Muscle layer of duodenum (tissue), 2 donors: ENCODE results near the gene ABAT.

Experiments
- H3K27ac ChIP-seq: one replicate; pipeline ENCODE4 v1.7.0; 2013; ENCODE audit warnings: mild to moderate bottlenecking, low read length
- H3K27me3 ChIP-seq: one replicate; pipeline ENCODE4 v1.7.0; 2013; ENCODE audit warnings: low read depth, mild to moderate bottlenecking, control low read depth, low read length
- H3K36me3 ChIP-seq, 2 donors: one replicate each; pipeline ENCODE4 v1.7.0; 2013; ENCODE audit warnings: low read length in 2 of 2, control low read depth in 1 of 2, mild to moderate bottlenecking in 1 of 2; ENCODE audit not compliant: insufficient read depth in 2 of 2, control insufficient read depth in 1 of 2
- H3K4me1 ChIP-seq, 2 donors: one replicate each; pipeline ENCODE4 v1.7.0; 2013; ENCODE audit warnings: low read length in 2 of 2, mild to moderate bottlenecking in 2 of 2, control low read depth in 1 of 2, moderate library complexity in 1 of 2; ENCODE audit not compliant: insufficient read depth in 2 of 2, control insufficient read depth in 1 of 2
- H3K4me3 ChIP-seq, 2 donors: one replicate each; pipeline ENCODE4 v1.7.0; 2013; ENCODE audit warnings: low read length in 2 of 2, low read depth in 1 of 2, mild to moderate bottlenecking in 1 of 2
- H3K9me3 ChIP-seq, 2 donors: one replicate each; pipeline ENCODE4 v1.7.0; 2013; ENCODE audit warnings: low read length in 2 of 2, control low read depth in 1 of 2, mild to moderate bottlenecking in 1 of 2; ENCODE audit not compliant: control insufficient read depth in 1 of 2
- donor health status: healthy.

The ABAT gene

DNA sequence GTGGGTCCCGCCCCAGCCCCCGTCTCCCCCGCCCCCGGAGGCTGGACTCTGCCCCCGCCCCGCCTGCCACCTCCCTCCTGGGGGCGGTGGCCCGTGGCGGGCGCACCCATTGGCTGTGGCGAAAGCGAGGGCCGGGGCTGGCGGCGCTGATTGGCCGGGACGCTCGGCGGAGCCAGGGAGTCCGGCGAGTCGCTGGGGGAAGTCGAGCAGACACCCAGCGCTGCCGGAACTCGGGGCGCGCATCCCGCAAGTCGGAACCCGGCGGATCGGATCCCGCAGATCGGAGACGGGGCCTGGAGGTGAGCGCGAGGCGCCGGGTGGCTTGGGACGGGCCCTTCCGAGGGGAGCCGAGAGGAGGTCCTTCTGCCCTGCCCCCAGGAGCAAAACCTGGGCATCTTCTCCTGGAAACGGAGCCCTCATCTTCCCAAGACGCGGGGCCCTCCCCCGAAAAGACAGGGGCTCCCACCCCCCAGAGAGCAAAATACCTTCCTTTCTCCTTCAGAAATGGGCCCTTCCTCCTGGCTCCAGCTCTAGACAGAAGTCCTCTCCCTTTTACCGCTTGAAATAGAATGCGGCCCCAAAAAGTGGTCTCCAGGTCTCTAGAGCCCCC is at the start of gene ABAT:
Gene ABAT (plus strand): TSS at position 205 of the 610 bp plus-strand sequence. CDS start 61,123 bp downstream, outside the sequence.
- Histone ChIP-seq H3K4me3 (peak within 1 kb of the TSS; percentile 73 to 78), H3K4me1 (peaks cover 6 to 8% of the 10 kb centered on the region in 2 donors), H3K27ac (no peak within 1 kb of the TSS), H3K9me3 (peaks cover 0 to under 1% of the 10 kb centered on the region in 2 donors), H3K27me3 (no peaks in the 10 kb centered on the region), H3K36me3 (peaks cover 3 to 4% of the 10 kb centered on the region in 2 donors)

DNA sequence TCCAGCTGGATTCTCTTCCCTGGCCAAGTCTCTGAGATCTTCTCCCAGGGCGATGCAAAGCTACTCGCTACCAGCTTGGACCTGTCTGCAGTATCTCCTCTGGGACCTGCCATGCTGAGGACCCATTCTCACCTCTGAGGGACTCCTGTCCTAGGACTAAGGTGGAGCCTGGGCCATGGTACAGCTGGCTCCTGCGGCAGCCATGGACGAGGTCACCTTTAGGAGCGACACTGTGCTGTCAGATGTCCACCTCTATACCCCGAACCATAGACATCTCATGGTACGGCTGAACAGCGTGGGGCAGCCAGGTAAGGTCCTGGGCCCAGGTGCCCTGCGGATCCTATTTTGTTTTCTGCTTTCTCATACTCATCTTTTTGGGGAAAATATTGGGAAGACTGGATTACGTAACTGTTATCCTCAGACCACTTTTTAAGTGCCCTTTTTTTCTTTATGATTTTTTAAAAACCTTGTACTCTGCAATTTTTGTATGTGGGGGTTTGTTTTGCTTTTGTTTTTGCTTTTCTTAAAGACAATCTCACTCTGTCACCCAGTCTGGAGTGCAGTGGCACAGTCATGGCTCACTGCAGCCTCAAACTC is 48.8 kb upstream of the ABAT start:
- peaks cover 0 to 17% of the 10 kb centered on the region in 2 donors for H3K4me1 ChIP-seq
- no peak overlapping the region for H3K27ac ChIP-seq
- H3K36me3 ChIP-seq, result peaks cover 45 to 50% of the 10 kb centered on the region in 2 donors
- no peaks in the 10 kb centered on the region for H3K9me3 ChIP-seq
- H3K4me3 ChIP-seq, result no peak overlapping the region
- H3K27me3 ChIP-seq, result no peaks in the 10 kb centered on the region

DNA sequence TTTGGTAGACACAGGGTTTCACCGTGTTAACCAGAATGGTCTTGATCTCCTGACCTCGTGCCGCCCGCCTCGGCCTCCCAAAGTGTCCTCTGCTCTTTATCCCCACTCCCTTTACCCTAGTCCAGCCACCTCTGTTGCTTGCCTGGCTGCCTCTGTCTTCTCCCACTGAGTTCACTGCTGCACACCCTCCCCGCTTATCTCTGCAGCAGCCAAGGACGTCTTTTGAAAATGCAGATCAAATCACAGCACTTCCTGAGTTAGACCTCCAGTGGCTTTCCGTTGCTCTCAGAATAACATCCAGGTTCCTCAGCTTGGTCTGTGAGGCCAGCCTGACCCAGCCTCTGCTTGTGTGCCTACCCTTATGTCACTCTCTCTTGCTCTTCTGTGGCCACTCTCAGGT is 47.5 kb upstream of the ABAT start:
- Histone ChIP-seq H3K9me3 (no peaks in the 10 kb centered on the region), H3K4me1 (peaks cover 0 to 17% of the 10 kb centered on the region in 2 donors), H3K27me3 (no peaks in the 10 kb centered on the region), H3K27ac (no peak overlapping the region), H3K4me3 (no peak overlapping the region), H3K36me3 (peaks cover 48 to 61% of the 10 kb centered on the region in 2 donors)

DNA sequence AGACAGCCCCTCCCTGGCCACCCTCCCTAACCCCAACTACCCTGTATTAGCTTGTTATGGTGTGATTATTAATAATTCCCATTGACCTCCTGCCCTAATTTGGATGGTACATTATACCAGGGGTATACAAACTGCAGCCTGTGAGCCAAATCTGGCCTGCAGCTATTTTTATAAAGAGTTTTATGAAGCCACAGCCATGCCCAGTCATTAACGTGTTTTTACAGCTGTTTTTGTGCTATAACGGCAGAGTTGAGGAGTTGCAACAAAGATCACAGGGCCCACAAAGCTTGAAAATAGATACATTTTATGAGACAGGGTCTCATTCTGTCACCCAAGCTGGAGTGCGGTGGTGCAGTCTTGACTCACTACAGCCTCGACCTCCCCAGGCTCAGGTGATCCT is 47.0 kb upstream of the ABAT start:
- H3K4me1 ChIP-seq, result peaks cover 0 to 13% of the 10 kb centered on the region in 2 donors
- peaks cover 48 to 66% of the 10 kb centered on the region in 2 donors for H3K36me3 ChIP-seq
- H3K27ac ChIP-seq, result no peak overlapping the region
- no peaks in the 10 kb centered on the region for H3K27me3 ChIP-seq
- H3K4me3 ChIP-seq, result no peak overlapping the region
- H3K9me3 ChIP-seq, result no peaks in the 10 kb centered on the region

DNA sequence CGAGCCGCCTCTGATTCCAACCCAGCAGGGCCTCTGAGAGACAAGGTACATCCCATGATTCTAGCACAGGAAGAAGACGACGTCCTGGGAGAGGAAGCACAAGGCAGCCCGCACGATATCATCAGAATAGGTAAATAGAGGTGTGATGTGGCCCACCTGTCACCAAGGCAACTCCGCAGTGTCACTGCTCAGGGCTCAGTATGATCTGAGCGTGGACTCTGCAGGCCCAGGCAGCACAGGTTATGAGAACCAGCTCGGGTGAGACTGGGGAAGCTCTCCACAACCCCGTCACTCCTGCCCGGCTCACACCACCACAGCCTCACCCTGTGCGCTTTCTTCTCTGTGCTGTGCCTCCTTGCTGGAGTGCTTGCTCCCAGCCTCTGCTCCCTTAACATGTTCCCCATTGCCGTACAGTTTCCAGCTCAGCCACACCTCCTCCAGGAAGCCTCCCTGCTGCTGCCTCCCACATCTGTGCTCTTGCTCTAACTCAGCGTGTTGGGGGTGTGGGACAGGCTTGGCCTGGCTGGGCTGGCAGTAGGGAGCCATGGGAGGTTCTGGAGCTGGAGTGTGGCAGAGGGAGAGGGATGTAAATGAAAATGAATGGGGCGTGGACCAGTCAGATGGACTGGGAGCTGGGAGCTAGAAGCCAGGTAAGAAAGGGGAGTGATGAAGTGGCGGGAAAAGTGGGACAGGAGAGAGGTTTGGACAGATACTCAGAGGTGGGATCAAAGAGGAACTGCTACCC is 45.3 kb upstream of the ABAT start:
- Histone ChIP-seq H3K36me3 (peaks cover 52 to 74% of the 10 kb centered on the region in 2 donors), H3K9me3 (no peaks in the 10 kb centered on the region), H3K4me1 (no peaks in the 10 kb centered on the region), H3K27ac (no peak overlapping the region), H3K27me3 (no peaks in the 10 kb centered on the region), H3K4me3 (no peak overlapping the region)

DNA sequence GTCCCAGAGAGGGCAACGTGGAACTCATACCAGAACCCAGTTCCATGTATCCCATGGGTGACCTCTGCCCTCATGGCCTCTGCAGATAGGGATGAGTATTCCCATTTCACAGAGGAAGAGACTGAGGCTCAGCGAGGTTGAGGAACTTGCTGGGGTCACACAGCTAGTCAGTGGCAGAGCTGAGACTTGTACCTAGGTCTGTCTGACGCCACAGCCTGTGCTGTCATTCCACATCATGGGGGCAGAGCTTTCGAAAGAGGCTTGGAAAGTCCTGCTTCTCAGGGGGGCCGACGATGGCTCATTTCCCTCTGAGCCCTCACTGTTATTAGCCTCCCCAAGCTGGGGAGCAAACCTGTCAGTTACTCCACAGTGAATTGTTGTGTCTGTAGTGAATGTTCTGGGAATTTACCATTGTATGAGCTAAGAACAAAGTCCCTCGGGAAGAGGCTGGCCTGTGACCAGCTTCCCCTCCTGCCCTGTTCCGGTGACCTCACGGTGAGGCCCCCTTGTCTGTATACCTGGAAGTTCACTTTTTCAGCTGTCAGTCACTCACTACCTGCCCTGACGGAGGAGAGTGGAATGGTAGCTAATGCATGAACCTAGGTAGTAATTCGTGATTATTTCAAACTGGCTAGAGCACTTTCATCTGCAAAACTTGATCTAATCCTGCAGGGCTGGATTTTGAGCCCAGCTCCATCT is 44.0 kb upstream of the ABAT start:
- Histone ChIP-seq H3K9me3 (no peaks in the 10 kb centered on the region), H3K27me3 (no peaks in the 10 kb centered on the region), H3K27ac (no peak overlapping the region), H3K4me1 (no peaks in the 10 kb centered on the region), H3K4me3 (no peak overlapping the region), H3K36me3 (peaks cover 55 to 82% of the 10 kb centered on the region in 2 donors)

DNA sequence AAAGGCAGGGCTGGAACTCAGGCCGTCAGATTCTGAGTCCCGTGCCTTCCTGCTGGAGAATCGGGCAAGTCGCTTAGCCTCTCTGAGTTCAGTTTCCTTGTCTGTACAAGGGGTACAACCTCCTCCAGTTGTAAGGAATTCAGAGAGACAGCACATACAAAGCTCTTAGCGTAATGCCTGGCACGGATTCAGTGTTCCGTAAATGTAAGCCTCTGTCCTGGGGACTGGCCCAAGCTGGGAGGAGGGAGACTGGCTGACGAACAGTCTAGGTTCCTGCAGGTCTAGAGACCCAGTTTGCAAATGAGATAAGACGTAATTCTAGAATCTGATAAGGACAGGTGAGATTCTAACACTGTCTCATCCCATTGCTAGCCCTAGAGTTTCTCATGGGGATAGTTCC is 43.0 kb upstream of the ABAT start:
- H3K36me3 ChIP-seq, result peaks cover 54 to 80% of the 10 kb centered on the region in 2 donors

DNA sequence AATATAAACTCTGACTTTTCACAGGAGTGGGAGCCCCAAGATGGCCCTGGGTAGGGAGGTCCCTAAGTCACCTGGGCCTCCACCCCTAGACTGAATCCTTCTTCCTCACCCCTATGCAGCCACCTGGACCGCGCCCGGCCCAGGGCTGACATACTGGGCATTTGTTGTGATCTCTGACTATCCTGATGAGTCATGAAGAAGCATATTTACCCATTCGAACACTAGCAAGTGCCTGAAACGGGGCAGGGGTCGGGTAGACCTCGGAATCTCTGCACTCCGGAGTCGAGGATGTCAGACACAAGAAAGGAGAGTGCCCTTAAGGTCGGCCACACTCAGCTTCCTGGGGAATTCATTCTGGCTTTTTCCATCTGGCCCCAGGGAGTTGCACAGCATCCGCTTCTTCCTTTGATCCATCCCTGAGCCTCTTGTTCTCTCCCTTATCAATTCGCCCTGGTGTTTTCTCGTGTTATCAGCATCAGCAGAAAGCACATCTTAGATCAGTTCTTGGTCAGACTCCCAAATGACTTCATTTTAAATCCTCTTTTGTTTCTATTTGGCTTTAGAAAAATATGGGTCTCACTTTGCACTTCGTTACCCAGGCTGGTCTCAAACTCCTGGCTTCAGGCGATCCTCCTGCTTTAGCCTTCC is 42.5 kb upstream of the ABAT start:
- H3K36me3 ChIP-seq, result peaks cover 58 to 77% of the 10 kb centered on the region in 2 donors
- H3K4me3 ChIP-seq, result no peak overlapping the region
- H3K9me3 ChIP-seq, result no peaks in the 10 kb centered on the region
- H3K27ac ChIP-seq, result peak overlapping the region; percentile 53
- no peaks in the 10 kb centered on the region for H3K4me1 ChIP-seq
- no peaks in the 10 kb centered on the region for H3K27me3 ChIP-seq

More for the DNA sequence above, 43.0 kb upstream of the ABAT start:
- Histone ChIP-seq H3K4me3 (no peak overlapping the region), H3K4me1 (no peaks in the 10 kb centered on the region), H3K27ac (peak overlapping the region; percentile 53), H3K9me3 (no peaks in the 10 kb centered on the region), H3K27me3 (no peaks in the 10 kb centered on the region)

DNA sequence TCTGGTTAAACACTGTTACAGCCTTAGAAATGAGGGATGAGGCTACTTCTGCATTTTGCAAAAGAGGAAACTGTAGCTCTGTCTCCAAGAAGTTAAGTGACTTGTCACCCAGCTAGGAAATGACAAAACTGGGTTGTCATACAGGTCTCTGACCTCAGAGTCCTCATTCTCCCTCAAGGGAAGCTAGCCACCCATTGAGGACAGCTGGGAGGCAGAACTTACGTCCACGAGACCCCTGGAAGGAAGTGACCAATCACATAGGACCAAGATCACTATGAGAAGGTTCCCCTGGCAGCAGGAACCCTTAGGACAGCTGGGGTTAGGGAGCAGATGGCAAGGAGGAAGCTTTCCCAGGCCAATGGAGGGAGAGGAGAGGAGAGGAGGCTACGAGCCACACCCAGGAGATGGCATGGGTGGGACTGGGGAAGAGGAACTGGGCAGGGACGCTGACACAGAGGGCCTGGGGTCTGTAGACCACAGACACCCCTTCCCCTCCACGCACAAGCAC is 41.7 kb upstream of the ABAT start:
- Histone ChIP-seq H3K4me1 (no peaks in the 10 kb centered on the region), H3K27me3 (no peaks in the 10 kb centered on the region), H3K27ac (peak overlapping the region; percentile 56), H3K9me3 (no peaks in the 10 kb centered on the region), H3K36me3 (peaks cover 53 to 76% of the 10 kb centered on the region in 2 donors), H3K4me3 (no peak overlapping the region)

DNA sequence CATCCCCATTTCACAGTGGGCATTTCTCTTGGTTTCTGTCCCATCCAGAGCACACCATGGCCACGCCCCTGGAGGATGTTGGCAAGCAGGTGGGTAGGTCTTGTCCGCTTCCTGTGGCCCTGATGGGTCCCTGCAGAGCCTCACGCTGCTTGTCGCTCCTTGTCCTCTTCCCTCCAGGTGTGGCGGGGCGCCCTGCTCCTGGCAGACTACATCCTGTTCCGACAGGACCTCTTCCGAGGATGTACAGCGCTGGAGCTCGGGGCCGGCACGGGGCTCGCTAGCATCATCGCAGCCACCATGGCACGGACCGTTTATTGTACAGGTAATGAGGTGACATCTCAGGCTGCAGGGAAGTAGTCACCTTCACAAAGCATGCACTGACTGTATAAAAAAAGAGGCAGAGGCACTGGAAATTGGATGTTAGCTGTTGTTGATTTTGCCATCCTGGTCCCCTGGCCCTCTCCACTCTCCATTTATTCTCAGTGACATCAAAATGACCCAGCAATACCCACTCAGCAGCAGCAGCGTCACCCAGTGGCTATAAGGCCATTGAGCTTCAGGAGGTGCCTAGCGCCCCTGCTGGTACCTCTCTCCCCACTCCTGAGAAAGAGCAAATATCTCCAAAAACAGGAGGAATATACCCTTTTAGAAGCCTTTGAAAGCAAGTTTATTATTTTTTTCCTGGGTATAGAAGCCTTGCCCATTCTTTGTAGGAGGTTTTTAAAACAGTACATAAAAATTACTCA is 39.3 kb upstream of the ABAT start:
- no peaks in the 10 kb centered on the region for H3K27me3 ChIP-seq
- H3K9me3 ChIP-seq, result no peaks in the 10 kb centered on the region
- no peaks in the 10 kb centered on the region for H3K4me1 ChIP-seq
- H3K27ac ChIP-seq, result no peak overlapping the region
- no peak overlapping the region for H3K4me3 ChIP-seq
- H3K36me3 ChIP-seq, result peaks cover 49 to 75% of the 10 kb centered on the region in 2 donors
